Measurements from ENCODE around the gene ANXA1.

DNA sequence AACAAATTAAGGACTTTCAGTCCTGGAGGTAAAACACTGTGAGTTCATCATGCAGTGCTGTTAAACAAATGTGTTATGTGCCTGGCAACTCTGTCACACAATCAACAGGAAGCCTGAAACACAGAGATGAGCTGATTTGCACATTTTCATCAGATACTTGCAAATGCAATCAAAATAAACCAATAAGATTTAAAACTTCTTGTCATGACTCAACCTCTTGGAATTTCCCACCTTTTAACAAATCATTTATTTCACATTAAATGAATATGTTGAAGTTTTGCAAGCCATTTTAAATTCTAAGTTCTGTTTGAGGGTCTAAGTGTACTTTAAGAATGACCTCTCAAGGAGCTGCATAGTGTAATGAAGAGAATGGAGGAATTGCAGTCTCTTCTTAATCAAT is 64.4 kb downstream of the ANXA1 start:
- no peak for TF ChIP-seq POLR2AphosphoS5 (IDR thresholded peaks at IDR 0.05)
- no peak for TF ChIP-seq CTCF (IDR thresholded peaks at IDR 0.05 in 8 of 11, conservative IDR thresholded peaks at IDR 0.05 in 3 of 11)
